Right ventricle myocardium superior (tissue), 1 donor: Measurements from ENCODE around the gene TMED3. TPM values are rescaled to one million over a fixed set of nuclear protein-coding genes. Genes with fewer than 3 reads are reported as not detected.
"Not testable (repeated sequence)": the region's sequence is repeated elsewhere in the genome, so short reads cannot be mapped to it uniquely, and the experiment has no call there.

Experiments used
- ATAC-seq: fragments of 200-7000 bp; cut with Tn5 transposase; one replicate; pipeline ENCODE4 v1.9.1; 2020; ENCODE audit warnings: mild to moderate bottlenecking; ENCODE audit not compliant: poor library complexity
- DNase-seq: peaks from one replicate; pipeline ENCODE4 v3.0.0-alpha.2; 2020
- intact Hi-C: fragments of 100-400 bp; cut with DNase I; formaldehyde crosslinking; loops from one replicate; pipeline ENCODE4 v1.11.2; 2022
- total RNA-seq: library from RNA; stranded (reverse); fragmentation: NEBNext Ultra II Directional; extraction: Animal tissue kit (Norgen Biotek cat#: 25700); gene quantifications from one replicate; pipeline ENCODE4 v1.2.1, GENCODE V29; 2021
- donor health status: DM: no; HTN: yes; CAD: no; lungs with severe emphysema.

Gene TMED3
- total RNA-seq, 1 donor from 2014 or later: 16.1 TPM

GRCh38 chr15:79314811-79315210 lies 3.9 kb downstream of the TMED3 start:
- no peak for ATAC-seq
- DNase-seq: no peak
- intact Hi-C loops: no loop called here

- intact Hi-C loops: no loop called here
- ATAC-seq (peak; percentile 72), DNase-seq (peak; percentile 53)
Measured at GRCh38 chr15:79315623-79316328, 4.9 kb downstream of the TMED3 start.

- ATAC-seq (no peak), DNase-seq (no peak)
- intact Hi-C loops: no loop called here
Measured at GRCh38 chr15:79316864-79317263, 6.0 kb downstream of the TMED3 start.

GRCh38 chr15:79319973-79320372 lies 9.1 kb downstream of the TMED3 start:
- ATAC-seq, intact Hi-C loops: not testable (repeated sequence)

GRCh38 chr15:79321876-79322275 lies 11.0 kb downstream of the TMED3 start:
- DNase-seq: no peak
- no peak for ATAC-seq
- intact Hi-C loops: no loop called here

More at GRCh38 chr15:79319973-79320372, 9.1 kb downstream of the TMED3 start:
- not testable (repeated sequence) for DNase-seq

GRCh38 chr15:79322306-79322705 lies 11.4 kb downstream of the TMED3 start:
- intact Hi-C loops: no loop called here
- DNase-seq (no peak), ATAC-seq (no peak)

- intact Hi-C loops: no loop called here
- DNase-seq (no peak), ATAC-seq (no peak)
Measured at GRCh38 chr15:79322945-79323344, 12.0 kb downstream of the TMED3 start.

- DNase-seq (no peak), ATAC-seq (peak; percentile 46)
- intact Hi-C loops: no loop called here
Measured at GRCh38 chr15:79329171-79329611, 18.3 kb downstream of the TMED3 start.

- intact Hi-C loops: no loop called here
- no peak for ATAC-seq
- no peak for DNase-seq
Measured at GRCh38 chr15:79332824-79333510, 22.1 kb downstream of the TMED3 start.

- no peak for ATAC-seq
- DNase-seq: no peak
- intact Hi-C loops: no loop called here
Measured at GRCh38 chr15:79337591-79337990, 26.7 kb downstream of the TMED3 start.

- intact Hi-C loops: no loop called here
- DNase-seq (no peak), ATAC-seq (no peak)
Measured at GRCh38 chr15:79339588-79340314, 28.8 kb downstream of the TMED3 start.

- ATAC-seq (no peak), DNase-seq (no peak)
- intact Hi-C loops: no loop called here
Measured at GRCh38 chr15:79340315-79340602, 29.3 kb downstream of the TMED3 start.

GRCh38 chr15:79341396-79341795 lies 30.5 kb downstream of the TMED3 start:
- intact Hi-C loops: no loop called here
- DNase-seq: no peak
- ATAC-seq: no peak

GRCh38 chr15:79349525-79349924 lies 38.6 kb downstream of the TMED3 start:
- intact Hi-C loops: no loop called here
- DNase-seq (no peak), ATAC-seq (no peak)

- DNase-seq (no peak), ATAC-seq (no peak)
- intact Hi-C loops: no loop called here
Measured at GRCh38 chr15:79352206-79352605, 41.3 kb downstream of the TMED3 start.

- intact Hi-C loops: no loop called here
- DNase-seq (no peak), ATAC-seq (no peak)
Measured at GRCh38 chr15:79357566-79357965, 46.7 kb downstream of the TMED3 start.

GRCh38 chr15:79358069-79358468 lies 47.2 kb downstream of the TMED3 start:
- intact Hi-C loops: no loop called here
- DNase-seq (no peak), ATAC-seq (no peak)

- no peak for DNase-seq
- no peak for ATAC-seq
- intact Hi-C loops: no loop called here
Measured at GRCh38 chr15:79364571-79365240, 53.8 kb downstream of the TMED3 start.

- intact Hi-C loops: no loop called here
- DNase-seq: no peak
- no peak for ATAC-seq
Measured at GRCh38 chr15:79365765-79366164, 54.9 kb downstream of the TMED3 start.
